GM18873 (cell line): ENCODE data around the gene PTPRC.
"Not testable (repeated sequence)": the region's sequence is repeated elsewhere in the genome, so short reads cannot be mapped to it uniquely, and the experiment has no call there.

Experiments used
- ATAC-seq: cut with Tn5 transposase; IDR thresholded peaks from one replicate; pipeline ENCODE4 v1.9.1; 2021; ENCODE audit warnings: mild to moderate bottlenecking, moderate library complexity, moderate number of reproducible peaks; ENCODE audit not compliant: unreplicated experiment, low FRiP score

The PTPRC gene

GRCh38 chr1:198638894-198639635, at the start of gene PTPRC:
PTPRC (plus strand) TSS chr1:198639040; CDS start chr1:198639269, 229 bp downstream.
- ATAC-seq: peak; percentile 69

GRCh38 chr1:198590454-198590853, 48.4 kb upstream of the PTPRC start:
- no peak for ATAC-seq

GRCh38 chr1:198595765-198596164, 43.1 kb upstream of the PTPRC start:
- no peak for ATAC-seq

GRCh38 chr1:198597690-198598430, 41.0 kb upstream of the PTPRC start:
- peak; percentile 40 for ATAC-seq

- peak; percentile 68 for ATAC-seq
Measured at GRCh38 chr1:198598796-198599321, 40.0 kb upstream of the PTPRC start.

- ATAC-seq: no peak
Measured at GRCh38 chr1:198599749-198600148, 39.1 kb upstream of the PTPRC start.

GRCh38 chr1:198600906-198601305, 37.9 kb upstream of the PTPRC start:
- ATAC-seq: no peak

- not testable (repeated sequence) for ATAC-seq
Measured at GRCh38 chr1:198601310-198601709, 37.5 kb upstream of the PTPRC start.

- ATAC-seq: no peak
Measured at GRCh38 chr1:198601936-198602889, 36.6 kb upstream of the PTPRC start.

GRCh38 chr1:198604975-198605374, 33.9 kb upstream of the PTPRC start:
- ATAC-seq: no peak

- no peak for ATAC-seq
Measured at GRCh38 chr1:198605406-198605805, 33.4 kb upstream of the PTPRC start.

GRCh38 chr1:198606020-198606438, 32.8 kb upstream of the PTPRC start:
- no peak for ATAC-seq

- no peak for ATAC-seq
Measured at GRCh38 chr1:198607714-198608113, 31.1 kb upstream of the PTPRC start.

- ATAC-seq: no peak
Measured at GRCh38 chr1:198610362-198610761, 28.5 kb upstream of the PTPRC start.

GRCh38 chr1:198611219-198611618, 27.6 kb upstream of the PTPRC start:
- ATAC-seq: no peak

- ATAC-seq: peak; percentile 48
Measured at GRCh38 chr1:198612471-198613260, 26.2 kb upstream of the PTPRC start.

- ATAC-seq: no peak
Measured at GRCh38 chr1:198617406-198617805, 21.4 kb upstream of the PTPRC start.

GRCh38 chr1:198619375-198620140, 19.3 kb upstream of the PTPRC start:
- no peak for ATAC-seq

GRCh38 chr1:198620218-198620617, 18.6 kb upstream of the PTPRC start:
- no peak for ATAC-seq
